T-helper 2 cell treated with Interferon-gamma antibody and Interleukin-4, amounts not matched to agents 5 μg/mL and 100 μg/mL, for 36 hours (primary cell): ENCODE results near the gene DGUOK.
A peak's percentile ranks its signal among the peaks of the same experiment; 100 is the strongest.

Experiments
- DNase-seq: peaks from one replicate; pipeline ENCODE4 v3.0.0; 2021; ENCODE audit warnings: low spot score
- H3K27ac Mint-ChIP-seq: one replicate; pipeline ENCODE4 v1.8.0; 2021; ENCODE audit warnings: mild to moderate bottlenecking, mixed read lengths
- H3K27me3 Mint-ChIP-seq: one replicate; pipeline ENCODE4 v1.8.0; 2021; ENCODE audit warnings: low read depth, mixed read lengths
- H3K36me3 Mint-ChIP-seq: one replicate; pipeline ENCODE4 v1.8.0; 2021; ENCODE audit warnings: low read depth, mixed read lengths
- H3K4me1 Mint-ChIP-seq: one replicate; pipeline ENCODE4 v1.8.0; 2021; ENCODE audit warnings: low read depth, mixed read lengths
- H3K4me3 Mint-ChIP-seq: one replicate; pipeline ENCODE4 v1.8.0; 2022; ENCODE audit warnings: mild to moderate bottlenecking, moderate library complexity, mixed read lengths
- H3K9me3 Mint-ChIP-seq: one replicate; pipeline ENCODE4 v1.8.0; 2021; ENCODE audit warnings: mixed read lengths

DGUOK gene

GRCh38 chr2:73980566-73980965 lies 53.9 kb downstream of the DGUOK start:
- peaks cover 3% of the 10 kb centered on the region for H3K36me3 Mint-ChIP-seq
- H3K4me1 Mint-ChIP-seq, result peaks cover 59% of the 10 kb centered on the region
- H3K9me3 Mint-ChIP-seq, result no peaks in the 10 kb centered on the region
- peak overlapping the region; percentile 79 for H3K4me3 Mint-ChIP-seq
- no peaks in the 10 kb centered on the region for H3K27me3 Mint-ChIP-seq
- no peak for DNase-seq
- no peak overlapping the region for H3K27ac Mint-ChIP-seq

- Mint-ChIP-seq H3K36me3 (peaks cover 7% of the 10 kb centered on the region), H3K9me3 (no peaks in the 10 kb centered on the region), H3K27me3 (no peaks in the 10 kb centered on the region), H3K4me1 (peaks cover 62% of the 10 kb centered on the region), H3K27ac (peak overlapping the region; percentile 19), H3K4me3 (peak overlapping the region; percentile 79)
- DNase-seq, result no peak
Observed at GRCh38 chr2:73981081-73982001, 54.7 kb downstream of the DGUOK start.

DNA sequence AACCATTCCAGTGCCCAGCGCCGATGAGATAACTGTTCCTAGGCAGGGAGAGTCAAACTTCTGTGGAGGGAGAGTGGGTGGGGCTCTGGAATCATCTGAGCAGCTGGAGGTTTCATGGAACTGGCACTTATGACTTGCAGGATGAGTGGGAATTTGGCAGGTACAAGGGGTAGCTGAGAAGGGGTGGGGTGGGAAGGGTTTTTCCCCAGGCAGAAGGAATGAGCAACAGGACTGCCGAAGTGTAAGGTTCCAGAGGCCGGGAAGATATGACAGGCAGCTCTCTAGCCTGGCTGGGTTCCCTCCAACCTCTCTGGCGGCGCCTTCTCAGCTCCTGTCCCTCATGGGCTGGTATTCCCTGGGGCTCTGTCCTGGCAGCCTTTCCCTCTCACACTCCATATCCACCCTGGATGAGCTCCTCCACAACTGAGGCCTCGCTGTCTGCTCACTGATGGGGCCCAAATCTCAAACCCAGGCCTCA lies 55.5 kb downstream of the DGUOK start:
- H3K27me3 Mint-ChIP-seq, result no peaks in the 10 kb centered on the region
- no peak for DNase-seq
- no peaks in the 10 kb centered on the region for H3K9me3 Mint-ChIP-seq
- H3K4me1 Mint-ChIP-seq, result peaks cover 67% of the 10 kb centered on the region
- no peak overlapping the region for H3K27ac Mint-ChIP-seq
- peaks cover 13% of the 10 kb centered on the region for H3K36me3 Mint-ChIP-seq
- H3K4me3 Mint-ChIP-seq, result no peak overlapping the region

DNA sequence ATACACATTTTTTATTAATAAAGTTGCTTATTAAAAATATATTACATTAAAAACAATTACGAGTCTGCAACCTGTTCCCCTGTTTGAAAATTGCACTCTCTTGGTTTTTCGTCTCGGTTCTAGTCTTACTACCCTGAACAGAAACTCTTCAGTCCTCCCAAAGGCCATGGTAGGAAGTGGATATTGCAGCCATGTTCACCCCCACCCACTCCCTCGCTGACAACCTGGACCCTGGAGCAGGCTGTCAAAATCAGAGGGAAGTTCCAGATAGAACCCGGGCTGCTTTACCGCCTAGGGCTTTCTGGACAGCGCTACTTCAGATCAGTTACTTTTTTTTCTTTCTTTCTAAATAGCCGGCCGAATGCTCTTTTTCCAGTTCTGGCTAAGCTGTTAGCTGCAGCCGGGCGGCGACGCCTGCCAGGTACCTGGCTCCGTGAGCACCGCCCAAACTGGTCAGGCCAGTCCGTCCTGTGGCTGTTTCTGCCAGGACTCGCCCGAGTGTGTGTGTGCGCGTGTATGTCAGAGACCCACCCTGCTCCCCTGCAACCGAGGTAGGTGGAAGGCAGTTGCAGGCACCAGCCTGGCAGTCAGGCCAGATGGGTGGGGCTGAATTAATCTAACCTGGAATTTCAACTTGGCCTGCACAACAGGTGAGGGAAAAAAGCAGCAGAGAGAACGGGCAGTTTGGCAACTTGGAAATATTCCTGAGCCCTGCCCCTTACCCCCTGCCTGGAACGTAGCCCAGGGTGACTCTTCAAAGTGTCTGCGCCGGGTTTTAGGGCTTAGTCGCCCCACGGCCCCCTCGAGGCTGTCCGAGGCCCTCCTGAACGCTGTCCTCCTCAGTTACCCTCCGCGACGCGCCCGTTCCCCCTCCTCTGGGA lies 56.9 kb downstream of the DGUOK start:
- no peaks in the 10 kb centered on the region for H3K27me3 Mint-ChIP-seq
- H3K4me3 Mint-ChIP-seq, result peak overlapping the region; percentile 78
- no peaks in the 10 kb centered on the region for H3K9me3 Mint-ChIP-seq
- peaks cover 20% of the 10 kb centered on the region for H3K36me3 Mint-ChIP-seq
- peaks cover 68% of the 10 kb centered on the region for H3K4me1 Mint-ChIP-seq
- peak overlapping the region; percentile 73 for H3K27ac Mint-ChIP-seq
- DNase-seq, result no peak

DNA sequence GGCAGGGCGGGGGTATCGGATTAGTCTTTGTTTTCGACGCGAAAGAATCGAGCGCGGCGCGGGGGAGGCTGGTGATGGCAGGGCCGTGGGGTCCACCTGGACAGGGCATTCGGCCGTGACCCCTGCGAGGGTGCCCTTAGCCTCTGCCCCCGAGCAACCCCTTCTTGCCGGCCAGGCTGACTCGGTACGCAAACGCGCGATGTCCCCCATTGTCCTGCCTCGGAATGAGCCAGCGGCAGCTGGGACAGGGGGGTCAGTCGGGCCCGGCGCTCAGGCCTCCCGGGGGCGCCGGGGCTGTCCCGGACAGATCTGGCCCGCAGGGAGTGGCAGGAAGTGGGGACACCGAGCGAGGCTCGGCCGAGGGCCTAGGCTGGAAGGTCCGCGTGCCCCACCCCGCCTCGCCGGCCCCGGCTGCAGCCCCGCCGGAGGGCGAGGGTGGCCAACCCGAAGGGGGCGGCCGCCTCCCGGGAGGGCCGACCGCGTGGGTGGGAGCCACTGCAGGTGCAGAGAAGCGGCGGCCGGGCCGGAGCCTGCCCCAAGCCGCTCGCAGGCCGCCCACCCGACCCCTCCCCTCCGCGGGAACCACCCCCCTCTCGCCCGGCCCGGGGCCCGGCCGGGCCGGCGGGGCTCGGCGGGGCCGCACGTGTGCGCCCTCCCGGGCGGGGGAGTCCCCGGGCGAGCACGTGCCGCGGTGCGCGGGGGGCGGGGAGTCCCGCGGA lies 57.7 kb downstream of the DGUOK start, which contains the start of gene TET3:
Gene TET3 (plus strand): TSS at position 708 of the 719 bp plus-strand sequence. CDS start 1,494 bp downstream, outside the sequence.
- H3K9me3 Mint-ChIP-seq, result no peaks in the 10 kb centered on the region
- H3K27ac Mint-ChIP-seq, result peak within 1 kb of the TSS; percentile 86
- H3K27me3 Mint-ChIP-seq, result no peaks in the 10 kb centered on the region
- peaks cover 26% of the 10 kb centered on the region for H3K36me3 Mint-ChIP-seq
- peak within 1 kb of the TSS; percentile 82 for H3K4me3 Mint-ChIP-seq
- peak; percentile 71 for DNase-seq
- H3K4me1 Mint-ChIP-seq, result peaks cover 65% of the 10 kb centered on the region

DNA sequence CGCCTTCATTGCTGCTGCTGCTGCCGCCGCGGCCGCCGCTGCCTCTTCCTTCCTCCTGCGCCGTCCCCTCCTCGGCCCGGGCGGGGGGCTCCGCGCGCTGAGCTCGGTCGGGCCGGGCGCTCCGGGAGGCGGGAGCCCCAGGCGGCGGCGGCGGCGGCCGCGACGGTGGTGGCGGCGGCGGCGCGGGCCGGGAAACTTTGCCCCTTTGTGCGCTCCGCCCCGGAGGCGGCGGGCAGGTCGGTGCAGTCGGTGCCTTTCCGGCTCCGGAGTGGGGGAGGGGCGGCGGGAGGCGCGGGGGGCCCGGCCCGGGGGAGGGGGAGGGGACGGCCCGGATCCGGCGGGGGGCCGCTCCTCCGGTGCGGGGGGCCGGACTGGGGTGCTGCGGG lies 58.2 kb downstream of the DGUOK start:
- Mint-ChIP-seq H3K27ac (no peak overlapping the region), H3K9me3 (no peaks in the 10 kb centered on the region), H3K4me1 (peaks cover 65% of the 10 kb centered on the region), H3K36me3 (peaks cover 32% of the 10 kb centered on the region), H3K4me3 (no peak overlapping the region), H3K27me3 (no peaks in the 10 kb centered on the region)
- no peak for DNase-seq

GRCh38 chr2:73985308-73986084 lies 58.8 kb downstream of the DGUOK start:
- peak overlapping the region; percentile 82 for H3K4me3 Mint-ChIP-seq
- H3K27ac Mint-ChIP-seq, result peak overlapping the region; percentile 86
- peaks cover 62% of the 10 kb centered on the region for H3K4me1 Mint-ChIP-seq
- peak; percentile 77 for DNase-seq
- H3K9me3 Mint-ChIP-seq, result peaks cover under 1% of the 10 kb centered on the region
- peaks cover 38% of the 10 kb centered on the region for H3K36me3 Mint-ChIP-seq
- no peaks in the 10 kb centered on the region for H3K27me3 Mint-ChIP-seq

DNA sequence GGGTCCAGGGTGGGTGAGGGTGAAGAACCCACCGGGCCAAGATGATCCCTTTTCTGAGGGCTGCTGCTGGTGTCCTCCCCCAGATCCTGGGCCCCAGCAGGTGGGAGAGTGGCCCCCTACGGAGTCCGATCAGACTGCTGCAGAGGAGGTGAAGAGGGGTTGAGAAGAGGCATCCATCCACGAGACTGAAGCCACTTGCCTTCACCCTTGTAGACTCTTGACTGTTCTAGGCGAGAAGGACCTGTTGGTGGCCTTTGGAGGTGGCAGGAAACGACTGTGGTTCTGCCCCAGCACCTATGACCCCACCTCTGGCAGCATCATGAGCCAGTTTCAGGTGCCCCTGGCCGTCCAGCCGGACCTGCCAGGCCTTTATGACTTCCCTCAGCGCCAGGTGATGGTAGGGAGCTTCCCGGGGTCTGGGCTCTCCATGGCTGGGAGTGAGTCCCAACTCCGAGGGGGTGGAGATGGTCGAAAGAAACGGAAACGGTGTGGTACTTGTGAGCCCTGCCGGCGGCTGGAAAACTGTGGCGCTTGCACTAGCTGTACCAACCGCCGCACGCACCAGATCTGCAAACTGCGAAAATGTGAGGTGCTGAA lies 59.5 kb downstream of the DGUOK start:
- Mint-ChIP-seq H3K9me3 (peaks cover 4% of the 10 kb centered on the region), H3K27me3 (no peaks in the 10 kb centered on the region), H3K27ac (peak overlapping the region; percentile 86), H3K4me1 (peaks cover 57% of the 10 kb centered on the region), H3K36me3 (peaks cover 41% of the 10 kb centered on the region), H3K4me3 (peak overlapping the region; percentile 82)
- DNase-seq, result no peak

GRCh38 chr2:73987109-73987947 lies 60.6 kb downstream of the DGUOK start:
- H3K27me3 Mint-ChIP-seq, result no peaks in the 10 kb centered on the region
- H3K27ac Mint-ChIP-seq, result peak overlapping the region; percentile 62
- H3K4me3 Mint-ChIP-seq, result peak overlapping the region; percentile 82
- peak; percentile 48 for DNase-seq
- H3K9me3 Mint-ChIP-seq, result peaks cover 9% of the 10 kb centered on the region
- peaks cover 54% of the 10 kb centered on the region for H3K4me1 Mint-ChIP-seq
- peaks cover 50% of the 10 kb centered on the region for H3K36me3 Mint-ChIP-seq

DNA sequence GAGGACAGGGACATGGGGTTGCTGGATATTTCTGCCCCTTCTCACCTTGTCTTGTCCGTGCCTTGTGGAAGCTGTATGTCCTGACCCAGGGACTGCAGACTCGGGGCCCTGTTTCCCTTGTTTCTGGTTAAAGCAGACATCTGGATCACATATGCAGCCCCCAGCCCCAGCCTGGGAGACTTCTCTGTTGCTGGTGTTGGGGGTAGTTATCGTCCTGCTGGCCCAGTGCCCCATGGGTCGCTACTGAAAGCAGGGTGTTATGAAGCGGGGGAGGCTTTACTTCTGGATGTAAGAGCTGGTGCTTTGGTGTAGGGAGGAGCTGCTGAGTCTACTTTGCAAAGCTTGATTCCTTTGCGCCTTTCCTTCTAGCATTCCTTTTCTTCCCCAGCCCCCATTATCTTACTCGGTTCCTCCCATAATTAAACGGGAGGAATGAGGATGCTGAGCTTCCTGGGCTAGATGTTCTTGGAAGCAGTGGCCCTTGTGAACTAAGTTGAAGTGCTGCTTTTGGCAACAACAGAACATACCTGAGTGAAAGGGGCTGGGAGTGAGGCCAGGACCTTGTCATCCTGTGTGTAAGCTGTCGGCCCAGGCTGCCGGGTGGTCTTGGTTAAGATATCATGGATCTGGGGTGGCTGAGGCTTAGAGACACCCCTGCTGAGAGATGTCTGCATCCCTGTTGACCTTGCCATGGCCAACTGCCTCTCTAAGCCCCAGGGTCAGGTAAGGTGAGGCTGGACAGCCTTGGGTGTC lies 61.4 kb downstream of the DGUOK start:
- Mint-ChIP-seq H3K36me3 (peaks cover 54% of the 10 kb centered on the region), H3K27ac (peak overlapping the region; percentile 18)

DNA sequence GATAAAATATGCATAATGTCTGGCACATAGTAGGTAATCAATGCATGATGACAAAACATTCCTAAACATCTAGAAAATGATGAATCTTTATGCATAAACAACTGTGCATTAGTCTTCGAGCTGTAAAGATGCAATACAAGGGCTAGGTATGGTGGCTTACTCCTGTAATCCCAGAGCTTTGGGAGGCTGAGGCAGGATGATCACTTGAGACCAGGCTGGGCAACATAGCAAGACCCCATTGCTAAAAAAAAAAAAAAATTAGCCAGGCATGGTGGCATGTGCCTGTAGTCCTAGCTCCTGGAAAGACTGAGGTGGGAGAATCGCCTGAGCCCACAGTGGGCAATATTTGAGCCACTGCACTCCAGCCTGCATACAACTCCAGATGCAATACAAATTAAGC lies 63.3 kb downstream of the DGUOK start:
- Mint-ChIP-seq H3K9me3 (peaks cover 9% of the 10 kb centered on the region), H3K4me1 (peaks cover 52% of the 10 kb centered on the region), H3K4me3 (no peak overlapping the region), H3K36me3 (peaks cover 61% of the 10 kb centered on the region), H3K27me3 (no peaks in the 10 kb centered on the region), H3K27ac (no peak overlapping the region)
- DNase-seq, result no peak

More for the DNA sequence above, 61.4 kb downstream of the DGUOK start:
- no peaks in the 10 kb centered on the region for H3K27me3 Mint-ChIP-seq
- no peak for DNase-seq
- peak overlapping the region; percentile 82 for H3K4me3 Mint-ChIP-seq
- H3K4me1 Mint-ChIP-seq, result peaks cover 48% of the 10 kb centered on the region
- peaks cover 9% of the 10 kb centered on the region for H3K9me3 Mint-ChIP-seq
